ENCODE results near the gene OR5I1. TPM values are rescaled to one million over a fixed set of nuclear protein-coding genes. Genes with fewer than 3 reads are reported as not detected.

The OR5I1 gene
- total RNA-seq, result not detected
- polyA plus RNA-seq, result not detected

DNA sequence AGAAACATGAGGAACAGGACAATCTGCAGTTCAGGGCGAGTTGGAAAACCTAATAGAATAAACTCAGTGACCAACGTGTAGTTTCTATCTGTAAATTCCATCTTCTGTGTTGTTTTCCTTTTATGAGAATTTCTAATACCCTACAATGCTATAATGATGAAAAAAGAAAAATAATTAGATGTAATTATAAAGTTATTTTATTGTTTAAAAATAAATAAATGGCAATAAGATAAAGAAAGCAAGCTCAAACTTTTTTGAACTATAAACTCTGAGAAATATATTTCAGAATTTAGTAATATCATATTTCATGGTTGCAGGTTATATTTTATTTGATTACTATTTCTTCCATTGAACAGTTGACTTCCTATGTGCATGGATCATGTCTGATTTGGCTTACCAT lies at the start of gene OR5I1:
OR5I1 (minus strand) TSS at position 101 of the 400 bp plus-strand sequence; CDS start at position 101, 0 bp downstream.
- no peaks in the 10 kb centered on the region for H3K36me3 Mint-ChIP-seq
- ATAC-seq (ENCODE audit: low read depth in 2 of 2) (no peak), DNase-seq (no peak)
- H3K4me1 ChIP-seq (ENCODE audit: control insufficient read depth, insufficient read depth, low read length, poor library complexity, severe bottlenecking), result no peaks in the 10 kb centered on the region
- no peaks in the 10 kb centered on the region for H3K4me1 Mint-ChIP-seq
- peaks cover 0 to 9% (median 3%) of the 10 kb centered on the region in 7 donors for H3K9me3 Mint-ChIP-seq
- no peak within 1 kb of the TSS for H3K27ac Mint-ChIP-seq
- H3K4me3 ChIP-seq (ENCODE audit: low read depth, low read length), result no peak within 1 kb of the TSS
- H3K4me3 Mint-ChIP-seq, result no peak within 1 kb of the TSS
- no peaks in the 10 kb centered on the region for H3K27me3 Mint-ChIP-seq
- no peak within 1 kb of the TSS for H3K27ac ChIP-seq (ENCODE audit: insufficient read depth, low read length, poor library complexity, severe bottlenecking)
- no peaks in the 10 kb centered on the region for H3K27me3 ChIP-seq (ENCODE audit: control insufficient read depth, insufficient read depth, low read length)
- H3K36me3 ChIP-seq (ENCODE audit: control insufficient read depth, insufficient read depth, low read length), result no peaks in the 10 kb centered on the region
- H3K9me3 ChIP-seq (ENCODE audit: control insufficient read depth in 2 of 2, low read length in 2 of 2), result no peaks in the 10 kb centered on the region

DNA sequence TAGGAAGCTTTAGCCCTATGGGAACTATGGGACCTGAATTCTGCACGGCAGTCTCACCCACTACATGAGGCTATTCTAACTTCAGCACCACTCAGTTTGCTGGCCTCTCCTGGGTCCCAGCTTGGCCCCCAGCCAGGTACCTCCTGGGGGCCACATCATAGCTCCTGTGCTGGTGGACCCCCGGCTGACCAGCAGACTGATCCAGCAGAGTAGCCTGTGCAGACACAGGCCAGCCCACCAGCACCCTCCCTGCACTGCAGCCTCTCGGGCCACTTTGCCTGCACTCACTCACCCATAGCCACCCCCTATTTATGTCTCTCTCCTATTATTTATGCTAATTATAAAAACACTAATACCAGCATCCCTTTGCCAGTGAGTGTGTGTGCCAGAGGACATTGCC lies 34.7 kb upstream of the OR5I1 start:
- Mint-ChIP-seq H3K4me3 (no peak overlapping the region), H3K27ac (no peak overlapping the region), H3K36me3 (no peaks in the 10 kb centered on the region), H3K4me1 (no peaks in the 10 kb centered on the region), H3K9me3 (peaks cover 1 to 23% (median 12%) of the 10 kb centered on the region in 7 donors), H3K27me3 (no peaks in the 10 kb centered on the region)
- H3K4me3 ChIP-seq (ENCODE audit: low read depth, low read length), result no peak overlapping the region
- H3K9me3 ChIP-seq (ENCODE audit: control insufficient read depth in 2 of 2, low read length in 2 of 2), result peaks cover 0 to 5% of the 10 kb centered on the region in 2 experiments
- DNase-seq, result no peak
- ATAC-seq (ENCODE audit: low read depth in 2 of 2), result no peak
- no peaks in the 10 kb centered on the region for H3K36me3 ChIP-seq (ENCODE audit: control insufficient read depth, insufficient read depth, low read length)
- H3K27ac ChIP-seq (ENCODE audit: insufficient read depth, low read length, poor library complexity, severe bottlenecking), result no peak overlapping the region
- H3K27me3 ChIP-seq (ENCODE audit: control insufficient read depth, insufficient read depth, low read length), result no peaks in the 10 kb centered on the region
- no peaks in the 10 kb centered on the region for H3K4me1 ChIP-seq (ENCODE audit: control insufficient read depth, insufficient read depth, low read length, poor library complexity, severe bottlenecking)

- no peaks in the 10 kb centered on the region for H3K36me3 Mint-ChIP-seq
- Histone ChIP-seq H3K27ac (ENCODE audit: insufficient read depth, low read length, poor library complexity, severe bottlenecking) (no peak within 1 kb of the TSS), H3K9me3 (ENCODE audit: control insufficient read depth in 2 of 2, low read length in 2 of 2) (peaks cover 0 to 5% of the 10 kb centered on the region in 2 experiments), H3K4me1 (ENCODE audit: control insufficient read depth, insufficient read depth, low read length, poor library complexity, severe bottlenecking) (no peaks in the 10 kb centered on the region), H3K27me3 (ENCODE audit: control insufficient read depth, insufficient read depth, low read length) (no peaks in the 10 kb centered on the region), H3K4me3 (ENCODE audit: low read depth, low read length) (no peak within 1 kb of the TSS), H3K36me3 (ENCODE audit: control insufficient read depth, insufficient read depth, low read length) (no peaks in the 10 kb centered on the region)
- peaks cover 1 to 23% (median 12%) of the 10 kb centered on the region in 7 donors for H3K9me3 Mint-ChIP-seq
- H3K27me3 Mint-ChIP-seq, result no peaks in the 10 kb centered on the region
- H3K4me1 Mint-ChIP-seq, result no peaks in the 10 kb centered on the region
- no peak for ATAC-seq (ENCODE audit: low read depth in 2 of 2)
- no peak for DNase-seq
- H3K4me3 Mint-ChIP-seq, result no peak within 1 kb of the TSS
- H3K27ac Mint-ChIP-seq, result no peak within 1 kb of the TSS
Observed at GRCh38 chr11:55969845-55970244, 33.6 kb upstream of the OR5I1 start, which contains the start of gene OR10AG1. Gene OR10AG1, minus strand, starts transcription at chr11:55969945. Its CDS starts 38 bp downstream, at chr11:55969907.

GRCh38 chr11:55967914-55968313 lies 31.7 kb upstream of the OR5I1 start:
- H3K27me3 ChIP-seq (ENCODE audit: control insufficient read depth, insufficient read depth, low read length), result no peaks in the 10 kb centered on the region
- H3K4me1 Mint-ChIP-seq, result no peaks in the 10 kb centered on the region
- no peak overlapping the region for H3K4me3 Mint-ChIP-seq
- no peak for ATAC-seq (ENCODE audit: low read depth in 2 of 2)
- no peaks in the 10 kb centered on the region for H3K36me3 ChIP-seq (ENCODE audit: control insufficient read depth, insufficient read depth, low read length)
- no peak overlapping the region for H3K27ac ChIP-seq (ENCODE audit: insufficient read depth, low read length, poor library complexity, severe bottlenecking)
- no peaks in the 10 kb centered on the region for H3K27me3 Mint-ChIP-seq
- H3K4me1 ChIP-seq (ENCODE audit: control insufficient read depth, insufficient read depth, low read length, poor library complexity, severe bottlenecking), result no peaks in the 10 kb centered on the region
- H3K27ac Mint-ChIP-seq, result no peak overlapping the region
- no peak overlapping the region for H3K4me3 ChIP-seq (ENCODE audit: low read depth, low read length)
- no peak for DNase-seq
- peaks cover 3 to 20% (median 12%) of the 10 kb centered on the region in 7 donors for H3K9me3 Mint-ChIP-seq
- no peaks in the 10 kb centered on the region for H3K36me3 Mint-ChIP-seq
- peaks cover 0 to 5% of the 10 kb centered on the region in 2 experiments for H3K9me3 ChIP-seq (ENCODE audit: control insufficient read depth in 2 of 2, low read length in 2 of 2)

DNA sequence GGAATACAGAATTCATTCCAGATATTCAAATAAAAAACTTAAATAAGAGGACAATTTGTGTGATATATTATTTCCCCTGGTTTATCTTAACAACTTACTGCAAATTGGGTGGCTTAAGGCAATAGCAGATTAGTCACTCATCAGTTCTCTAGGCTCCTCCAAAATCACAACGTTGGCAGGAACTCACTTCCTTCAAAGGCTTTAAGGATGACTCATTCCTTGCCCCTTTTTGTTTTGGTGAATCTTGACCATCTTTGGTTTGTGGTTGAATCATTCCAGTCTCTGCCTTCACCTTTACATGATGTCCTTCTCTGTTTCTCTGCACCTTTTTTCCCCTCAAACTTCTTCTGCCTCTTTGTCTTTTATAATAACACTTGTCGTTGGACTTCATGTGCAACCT lies 30.2 kb upstream of the OR5I1 start:
- no peak overlapping the region for H3K27ac Mint-ChIP-seq
- H3K36me3 Mint-ChIP-seq, result no peaks in the 10 kb centered on the region
- no peak overlapping the region for H3K27ac ChIP-seq (ENCODE audit: insufficient read depth, low read length, poor library complexity, severe bottlenecking)
- H3K4me1 ChIP-seq (ENCODE audit: control insufficient read depth, insufficient read depth, low read length, poor library complexity, severe bottlenecking), result no peaks in the 10 kb centered on the region
- H3K27me3 ChIP-seq (ENCODE audit: control insufficient read depth, insufficient read depth, low read length), result no peaks in the 10 kb centered on the region
- no peaks in the 10 kb centered on the region for H3K36me3 ChIP-seq (ENCODE audit: control insufficient read depth, insufficient read depth, low read length)
- H3K4me3 ChIP-seq (ENCODE audit: low read depth, low read length), result no peak overlapping the region
- ATAC-seq (ENCODE audit: low read depth in 2 of 2), result no peak
- H3K9me3 Mint-ChIP-seq, result peaks cover 2 to 17% (median 7%) of the 10 kb centered on the region in 7 donors
- no peaks in the 10 kb centered on the region for H3K4me1 Mint-ChIP-seq
- no peak overlapping the region for H3K4me3 Mint-ChIP-seq
- H3K27me3 Mint-ChIP-seq, result no peaks in the 10 kb centered on the region
- H3K9me3 ChIP-seq (ENCODE audit: control insufficient read depth in 2 of 2, low read length in 2 of 2), result peaks cover 0 to 5% of the 10 kb centered on the region in 2 experiments
- DNase-seq, result no peak

DNA sequence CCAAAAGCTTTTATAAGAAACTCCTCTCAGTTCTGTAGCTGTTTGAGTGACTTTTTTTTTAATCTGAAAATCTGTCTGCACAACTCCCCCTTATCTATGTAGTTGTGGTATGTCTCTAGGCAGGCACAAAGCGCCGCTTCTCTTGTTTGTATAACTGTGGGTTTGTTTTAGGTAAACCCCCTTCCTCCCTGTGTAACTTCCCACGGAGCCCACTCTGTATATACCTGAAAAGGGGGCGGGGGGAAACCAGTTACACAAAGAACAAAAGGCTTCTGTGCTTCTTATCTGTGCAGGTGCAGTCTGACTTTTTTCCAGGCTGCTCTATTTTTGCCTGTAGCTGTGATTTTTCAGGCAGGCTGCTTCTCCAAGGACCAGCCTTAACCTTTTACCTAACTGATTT lies 20.3 kb upstream of the OR5I1 start:
- Histone ChIP-seq H3K4me3 (ENCODE audit: low read depth, low read length) (no peak overlapping the region), H3K36me3 (ENCODE audit: control insufficient read depth, insufficient read depth, low read length) (no peaks in the 10 kb centered on the region), H3K4me1 (ENCODE audit: control insufficient read depth, insufficient read depth, low read length, poor library complexity, severe bottlenecking) (no peaks in the 10 kb centered on the region), H3K27ac (ENCODE audit: insufficient read depth, low read length, poor library complexity, severe bottlenecking) (no peak overlapping the region), H3K9me3 (ENCODE audit: control insufficient read depth in 2 of 2, low read length in 2 of 2) (no peaks in the 10 kb centered on the region), H3K27me3 (ENCODE audit: control insufficient read depth, insufficient read depth, low read length) (no peaks in the 10 kb centered on the region)
- Mint-ChIP-seq H3K27me3 (no peaks in the 10 kb centered on the region), H3K4me3 (no peak overlapping the region), H3K27ac (no peak overlapping the region), H3K4me1 (no peaks in the 10 kb centered on the region), H3K9me3 (peaks cover 0 to 15% (median 3%) of the 10 kb centered on the region in 7 donors), H3K36me3 (no peaks in the 10 kb centered on the region)
- ATAC-seq (ENCODE audit: low read depth in 2 of 2) (no peak), DNase-seq (no peak)

DNA sequence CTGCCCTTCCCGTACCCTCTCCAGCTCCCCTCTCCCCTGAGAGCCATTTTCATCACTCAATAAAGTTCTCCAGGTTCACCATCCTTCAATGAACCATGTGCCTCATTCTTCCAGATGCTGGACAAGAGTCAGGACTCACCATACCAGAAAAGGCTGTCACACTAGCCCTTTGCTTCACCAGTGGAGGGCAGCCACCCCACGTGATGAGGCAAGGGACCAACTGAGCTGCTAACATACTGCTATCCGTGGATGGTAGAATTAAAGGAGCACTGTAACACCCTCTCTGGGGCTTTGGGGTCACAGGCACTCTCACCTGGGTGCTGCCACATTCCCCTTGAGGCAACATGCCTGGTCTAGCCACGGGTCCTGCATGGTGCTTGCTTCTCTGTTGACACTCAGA lies 13.1 kb upstream of the OR5I1 start:
- Mint-ChIP-seq H3K36me3 (no peaks in the 10 kb centered on the region), H3K4me1 (no peaks in the 10 kb centered on the region), H3K9me3 (peaks cover 0 to 10% (median 4%) of the 10 kb centered on the region in 7 donors), H3K4me3 (no peak overlapping the region), H3K27me3 (no peaks in the 10 kb centered on the region), H3K27ac (no peak overlapping the region)
- ATAC-seq (ENCODE audit: low read depth in 2 of 2), result no peak
- Histone ChIP-seq H3K27me3 (ENCODE audit: control insufficient read depth, insufficient read depth, low read length) (no peaks in the 10 kb centered on the region), H3K4me3 (ENCODE audit: low read depth, low read length) (no peak overlapping the region), H3K9me3 (ENCODE audit: control insufficient read depth in 2 of 2, low read length in 2 of 2) (no peaks in the 10 kb centered on the region), H3K4me1 (ENCODE audit: control insufficient read depth, insufficient read depth, low read length, poor library complexity, severe bottlenecking) (no peaks in the 10 kb centered on the region), H3K36me3 (ENCODE audit: control insufficient read depth, insufficient read depth, low read length) (no peaks in the 10 kb centered on the region), H3K27ac (ENCODE audit: insufficient read depth, low read length, poor library complexity, severe bottlenecking) (no peak overlapping the region)
- no peak for DNase-seq

- Mint-ChIP-seq H3K27me3 (no peaks in the 10 kb centered on the region), H3K9me3 (peaks cover 0 to 6% (median 2%) of the 10 kb centered on the region in 7 donors), H3K36me3 (no peaks in the 10 kb centered on the region), H3K27ac (no peak overlapping the region), H3K4me3 (no peak overlapping the region), H3K4me1 (no peaks in the 10 kb centered on the region)
- no peak for ATAC-seq (ENCODE audit: low read depth in 2 of 2)
- Histone ChIP-seq H3K9me3 (ENCODE audit: control insufficient read depth in 2 of 2, low read length in 2 of 2) (no peaks in the 10 kb centered on the region), H3K36me3 (ENCODE audit: control insufficient read depth, insufficient read depth, low read length) (no peaks in the 10 kb centered on the region), H3K27ac (ENCODE audit: insufficient read depth, low read length, poor library complexity, severe bottlenecking) (no peak overlapping the region), H3K4me3 (ENCODE audit: low read depth, low read length) (no peak overlapping the region), H3K27me3 (ENCODE audit: control insufficient read depth, insufficient read depth, low read length) (no peaks in the 10 kb centered on the region), H3K4me1 (ENCODE audit: control insufficient read depth, insufficient read depth, low read length, poor library complexity, severe bottlenecking) (no peaks in the 10 kb centered on the region)
- peak in 1 of 3 donors; percentile 14 for DNase-seq
Observed at GRCh38 chr11:55942785-55943392, 6.7 kb upstream of the OR5I1 start.

Data from CD4-positive, CD25-positive, alpha-beta regulatory T cell (primary cell).